NAMALWA (cell line): ENCODE data around the gene IL19.
"Not testable (repeated sequence)": the region's sequence is repeated elsewhere in the genome, so short reads cannot be mapped to it uniquely, and the experiment has no call there.

Experiments
- DNase-seq: peaks from one replicate; pipeline ENCODE4 v3.0.0-alpha.2; 2015; ENCODE audit warnings: low spot score

The IL19 gene

GRCh38 chr1:206776229-206776628 is 5.7 kb downstream of the IL19 start:
- DNase-seq = no peak

- DNase-seq = no peak
Measured at GRCh38 chr1:206778031-206778430, 7.5 kb downstream of the IL19 start.

GRCh38 chr1:206778911-206779310 is 8.3 kb downstream of the IL19 start:
- not testable (repeated sequence) for DNase-seq

GRCh38 chr1:206779638-206780037 is 9.1 kb downstream of the IL19 start:
- DNase-seq = no peak

- peak; percentile 83 for DNase-seq
Measured at GRCh38 chr1:206782448-206782847, 11.9 kb downstream of the IL19 start.

- DNase-seq = no peak
Measured at GRCh38 chr1:206783506-206783905, 12.9 kb downstream of the IL19 start.

- peak; percentile 35 for DNase-seq
Measured at GRCh38 chr1:206784471-206784903, 13.9 kb downstream of the IL19 start.

GRCh38 chr1:206785182-206785765 is 14.7 kb downstream of the IL19 start:
- no peak for DNase-seq

GRCh38 chr1:206786212-206786886 is 15.8 kb downstream of the IL19 start:
- no peak for DNase-seq

GRCh38 chr1:206787891-206788290 is 17.3 kb downstream of the IL19 start:
- no peak for DNase-seq

- no peak for DNase-seq
Measured at GRCh38 chr1:206788487-206789050, 18.0 kb downstream of the IL19 start.

- DNase-seq = peak; percentile 51
Measured at GRCh38 chr1:206790502-206791250, 20.1 kb downstream of the IL19 start.

- no peak for DNase-seq
Measured at GRCh38 chr1:206792939-206793607, 22.5 kb downstream of the IL19 start.

- DNase-seq = no peak
Measured at GRCh38 chr1:206793620-206794019, 23.0 kb downstream of the IL19 start.

- DNase-seq = no peak
Measured at GRCh38 chr1:206794294-206794908, 23.8 kb downstream of the IL19 start.

- DNase-seq = no peak
Measured at GRCh38 chr1:206796116-206796515, 25.5 kb downstream of the IL19 start.

- no peak for DNase-seq
Measured at GRCh38 chr1:206796981-206797402, 26.4 kb downstream of the IL19 start.

GRCh38 chr1:206797534-206798383 is 27.2 kb downstream of the IL19 start:
- DNase-seq = peak; percentile 65

GRCh38 chr1:206798384-206798996 is 27.9 kb downstream of the IL19 start:
- no peak for DNase-seq

GRCh38 chr1:206799311-206799710 is 28.7 kb downstream of the IL19 start:
- no peak for DNase-seq
